Gastroesophageal sphincter (tissue), 3 donors: ENCODE measurements around the gene LEPROT.

ENCODE experiments used
- EP300 ChIP-seq: sonication (generic); formaldehyde crosslinking; IDR thresholded peaks from one replicate; pipeline ENCODE4 v1.6.1; 2017; ENCODE audit warnings: antibody characterized with exemption, mild to moderate bottlenecking
- POLR2A ChIP-seq, 2 donors: fragments of 450-650 bp; IDR thresholded peaks; one replicate each; pipeline ENCODE4 v1.6.1; 2017; ENCODE audit warnings: antibody characterized with exemption in 2 of 2, mild to moderate bottlenecking in 2 of 2, moderate library complexity in 1 of 2
- POLR2AphosphoS5 ChIP-seq: sonication (generic); formaldehyde crosslinking; IDR thresholded peaks from one replicate; pipeline ENCODE4 v1.6.1; 2017; ENCODE audit warnings: antibody characterized with exemption
- TF ChIP-seq, protein P1 (sequence below), 4 experiments: fragments of 200-600 bp in 2 of 4; fragments of 450-650 bp in 2 of 4; sonication (generic) in 1 of 4; IDR thresholded peaks; one replicate each; pipeline ENCODE4 v1.5.1; 2017 to 2019; ENCODE audit warnings: antibody characterized with exemption in 4 of 4, mild to moderate bottlenecking in 2 of 4, moderate library complexity in 2 of 4

DNA sequence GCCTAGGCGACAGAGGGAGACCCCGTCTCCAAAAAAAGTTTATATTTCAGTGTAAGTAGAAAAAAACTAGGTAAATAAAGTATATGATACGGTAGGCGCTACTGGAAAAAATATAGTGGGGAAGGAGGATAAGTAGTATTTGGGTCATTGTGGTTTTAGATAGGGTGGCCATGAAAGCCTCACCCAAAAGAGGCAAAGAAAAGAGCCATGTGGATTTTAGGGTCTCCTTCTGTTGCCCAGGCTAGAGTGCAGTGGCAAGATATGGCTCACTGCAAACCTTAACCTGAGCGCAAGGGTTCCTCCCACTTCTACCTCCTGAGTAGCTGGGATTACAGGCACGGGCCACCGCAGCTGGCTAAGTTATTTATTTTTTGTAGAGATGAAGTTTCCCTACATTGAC, 17.1 kb downstream of the LEPROT start:
- TF ChIP-seq, protein P1, sequence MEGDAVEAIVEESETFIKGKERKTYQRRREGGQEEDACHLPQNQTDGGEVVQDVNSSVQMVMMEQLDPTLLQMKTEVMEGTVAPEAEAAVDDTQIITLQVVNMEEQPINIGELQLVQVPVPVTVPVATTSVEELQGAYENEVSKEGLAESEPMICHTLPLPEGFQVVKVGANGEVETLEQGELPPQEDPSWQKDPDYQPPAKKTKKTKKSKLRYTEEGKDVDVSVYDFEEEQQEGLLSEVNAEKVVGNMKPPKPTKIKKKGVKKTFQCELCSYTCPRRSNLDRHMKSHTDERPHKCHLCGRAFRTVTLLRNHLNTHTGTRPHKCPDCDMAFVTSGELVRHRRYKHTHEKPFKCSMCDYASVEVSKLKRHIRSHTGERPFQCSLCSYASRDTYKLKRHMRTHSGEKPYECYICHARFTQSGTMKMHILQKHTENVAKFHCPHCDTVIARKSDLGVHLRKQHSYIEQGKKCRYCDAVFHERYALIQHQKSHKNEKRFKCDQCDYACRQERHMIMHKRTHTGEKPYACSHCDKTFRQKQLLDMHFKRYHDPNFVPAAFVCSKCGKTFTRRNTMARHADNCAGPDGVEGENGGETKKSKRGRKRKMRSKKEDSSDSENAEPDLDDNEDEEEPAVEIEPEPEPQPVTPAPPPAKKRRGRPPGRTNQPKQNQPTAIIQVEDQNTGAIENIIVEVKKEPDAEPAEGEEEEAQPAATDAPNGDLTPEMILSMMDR (IDR thresholded peaks at IDR 0.05), result no peak
- TF ChIP-seq POLR2AphosphoS5, result no peak
- no peak for TF ChIP-seq EP300
- TF ChIP-seq POLR2A (IDR thresholded peaks at IDR 0.05), result no peak
